Transverse colon (tissue), 4 donors: Measurements from ENCODE around the gene CCNB1IP1.

Experiments
- POLR2A ChIP-seq: fragments of 450-650 bp; IDR thresholded peaks from one replicate; pipeline ENCODE4 v1.6.1; 2016; ENCODE audit warnings: antibody characterized with exemption, mild to moderate bottlenecking, moderate library complexity
- POLR2AphosphoS5 ChIP-seq, 3 donors: sonication (generic); formaldehyde crosslinking; IDR thresholded peaks; one replicate each; pipeline ENCODE4 v1.6.1; 2016; ENCODE audit warnings: antibody characterized with exemption in 3 of 3
- TF ChIP-seq, protein P1 (sequence below), 5 experiments: fragments of 200-600 bp in 3 of 5; fragments of 450-650 bp in 2 of 5; sonication (generic) in 3 of 5; IDR thresholded peaks; 1 replicate in 2 of 5; 2 replicates in 3 of 5; pipeline ENCODE4 v1.5.1; 2016 to 2017; ENCODE audit warnings: antibody characterized with exemption in 5 of 5, inconsistent platforms in 3 of 5, mild to moderate bottlenecking in 2 of 5, moderate library complexity in 1 of 5

DNA sequence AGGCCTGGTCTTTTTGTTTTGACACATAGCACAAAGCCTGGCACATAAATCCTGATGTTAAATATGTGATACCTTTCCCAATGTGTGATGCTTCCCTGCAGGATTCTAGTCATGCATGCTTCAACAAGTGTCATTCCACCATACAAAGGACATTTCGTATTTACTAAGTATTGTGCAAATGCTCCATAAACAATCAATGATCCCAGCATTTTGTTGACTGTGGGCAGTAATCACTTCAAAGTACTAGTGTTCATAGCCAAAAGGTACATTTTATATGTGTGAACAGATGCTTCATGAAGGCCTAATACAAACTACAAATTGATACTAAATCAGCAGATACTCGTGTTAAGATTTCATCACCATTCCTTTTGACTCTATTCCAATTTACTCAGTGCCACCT lies 4.4 kb downstream of the CCNB1IP1 start:
- TF ChIP-seq POLR2A (no peak), POLR2AphosphoS5 (IDR thresholded peaks at IDR 0.05) (no peak)
- TF ChIP-seq, protein P1, sequence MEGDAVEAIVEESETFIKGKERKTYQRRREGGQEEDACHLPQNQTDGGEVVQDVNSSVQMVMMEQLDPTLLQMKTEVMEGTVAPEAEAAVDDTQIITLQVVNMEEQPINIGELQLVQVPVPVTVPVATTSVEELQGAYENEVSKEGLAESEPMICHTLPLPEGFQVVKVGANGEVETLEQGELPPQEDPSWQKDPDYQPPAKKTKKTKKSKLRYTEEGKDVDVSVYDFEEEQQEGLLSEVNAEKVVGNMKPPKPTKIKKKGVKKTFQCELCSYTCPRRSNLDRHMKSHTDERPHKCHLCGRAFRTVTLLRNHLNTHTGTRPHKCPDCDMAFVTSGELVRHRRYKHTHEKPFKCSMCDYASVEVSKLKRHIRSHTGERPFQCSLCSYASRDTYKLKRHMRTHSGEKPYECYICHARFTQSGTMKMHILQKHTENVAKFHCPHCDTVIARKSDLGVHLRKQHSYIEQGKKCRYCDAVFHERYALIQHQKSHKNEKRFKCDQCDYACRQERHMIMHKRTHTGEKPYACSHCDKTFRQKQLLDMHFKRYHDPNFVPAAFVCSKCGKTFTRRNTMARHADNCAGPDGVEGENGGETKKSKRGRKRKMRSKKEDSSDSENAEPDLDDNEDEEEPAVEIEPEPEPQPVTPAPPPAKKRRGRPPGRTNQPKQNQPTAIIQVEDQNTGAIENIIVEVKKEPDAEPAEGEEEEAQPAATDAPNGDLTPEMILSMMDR (IDR thresholded peaks at IDR 0.05) = no peak
